GM12892 (cell line): ENCODE measurements around the gene EXOC3L1.

ENCODE experiments used
- DNase-seq: peaks from one replicate; pipeline ENCODE4 v3.0.0; 2011; ENCODE audit not compliant: insufficient read length
- FAIRE-seq: peaks from 2 replicates; lab custom pipeline; 2011; peaks lifted over from hg19 to GRCh38; lab: Jason Lieb, UNC
- POLR2A ChIP-seq: IDR thresholded peaks from 2 replicates; pipeline ENCODE4 v1.6.1; 2011; ENCODE audit warnings: low read depth, low read length, control low read depth
- POLR2AphosphoS5 ChIP-seq: IDR thresholded peaks from 2 replicates; pipeline ENCODE4 v1.6.1; 2011; ENCODE audit warnings: low read depth, low read length, control low read depth
- TAF1 ChIP-seq: IDR thresholded peaks from 2 replicates; pipeline ENCODE4 v1.6.1; 2011; ENCODE audit warnings: low read depth, mild to moderate bottlenecking, control low read depth, low read length, borderline replicate concordance

Gene EXOC3L1

GRCh38 chr16:67146523-67147357 is 43.2 kb downstream of the EXOC3L1 start:
- FAIRE-seq, result no peak
- TF ChIP-seq TAF1, result no peak
- TF ChIP-seq POLR2A, result no peak
- no peak for TF ChIP-seq POLR2AphosphoS5
- no peak for DNase-seq

- TF ChIP-seq POLR2AphosphoS5, result no peak
- TF ChIP-seq TAF1, result no peak
- no peak for TF ChIP-seq POLR2A
- DNase-seq, result no peak
- FAIRE-seq, result no peak
Observed at GRCh38 chr16:67145746-67146145, 44.2 kb downstream of the EXOC3L1 start.

GRCh38 chr16:67144943-67145342 is 45.0 kb downstream of the EXOC3L1 start:
- DNase-seq, result no peak
- no peak for TF ChIP-seq POLR2A
- no peak for TF ChIP-seq POLR2AphosphoS5
- no peak for TF ChIP-seq TAF1
- FAIRE-seq, result no peak

GRCh38 chr16:67142342-67142741 is 47.6 kb downstream of the EXOC3L1 start:
- DNase-seq (no peak), FAIRE-seq (no peak)
- TF ChIP-seq POLR2AphosphoS5 (no peak), TAF1 (no peak), POLR2A (no peak)

- FAIRE-seq (no peak), DNase-seq (no peak)
- TF ChIP-seq POLR2AphosphoS5 (no peak), TAF1 (no peak), POLR2A (no peak)
Observed at GRCh38 chr16:67141391-67141790, 48.5 kb downstream of the EXOC3L1 start.

- DNase-seq (no peak), FAIRE-seq (no peak)
- TF ChIP-seq TAF1, result no peak
- TF ChIP-seq POLR2AphosphoS5, result no peak
Observed at GRCh38 chr16:67137605-67138004, 52.3 kb downstream of the EXOC3L1 start.
